Uterus (tissue), 4 donors: Measurements from ENCODE around the gene MKLN1. TPM values are rescaled to one million over a fixed set of nuclear protein-coding genes. Genes with fewer than 3 reads are reported as not detected.

Experiments
- DNase-seq, 2 donors: peaks; one replicate each; pipeline ENCODE4 v3.0.0-alpha.2; 2019 to 2020
- H3K27ac ChIP-seq, 2 donors: fragments of 200-600 bp; sonication (generic); 1 replicate in 1 of 2; 2 replicates in 1 of 2; pipeline ENCODE4 v1.5.1; 2016 to 2018
- H3K27me3 ChIP-seq, 2 donors: fragments of 200-600 bp; sonication (generic); one replicate each; pipeline ENCODE4 v1.5.1; 2018 to 2019; ENCODE audit warnings: control low read depth in 1 of 2
- H3K36me3 ChIP-seq, 2 donors: fragments of 200-600 bp; sonication (generic); one replicate each; pipeline ENCODE4 v1.5.1; 2019; ENCODE audit warnings: control low read depth in 1 of 2
- H3K4me1 ChIP-seq, 2 donors: fragments of 200-600 bp; sonication (generic); one replicate each; pipeline ENCODE4 v1.5.1; 2018 to 2019; ENCODE audit warnings: control low read depth in 1 of 2
- H3K4me3 ChIP-seq, 2 donors: fragments of 200-600 bp; sonication (generic); 1 replicate in 1 of 2; 2 replicates in 1 of 2; pipeline ENCODE4 v1.5.1; 2018 to 2019; ENCODE audit warnings: mild to moderate bottlenecking in 1 of 2
- H3K9me3 ChIP-seq, 2 donors: fragments of 200-600 bp; sonication (generic); one replicate each; pipeline ENCODE4 v1.5.1; 2019; ENCODE audit warnings: control low read depth in 1 of 2
- POLR2A ChIP-seq, 2 donors: fragments of 450-650 bp; IDR thresholded peaks; one replicate each; pipeline ENCODE4 v1.6.1; 2016; ENCODE audit warnings: antibody characterized with exemption in 2 of 2, mild to moderate bottlenecking in 1 of 2, moderate library complexity in 1 of 2
- intact Hi-C: fragments of 100-400 bp; cut with DNase I; formaldehyde crosslinking; loops from one replicate; pipeline ENCODE4 v1.15.1; 2023; ENCODE audit warnings: low total_unique reads
- total RNA-seq, 4 donors: library from RNA; depleted of rRNA in 3 of 4; stranded (reverse); fragments of >200 nt in 3 of 4; gene quantifications; one replicate each; pipeline versions ENCODE4 v1.1.0 to v1.2.4, GENCODE V29; 2014 to 2023
- TF ChIP-seq, protein P1 (sequence below), 4 experiments: fragments of 200-600 bp in 2 of 4; fragments of 450-650 bp in 2 of 4; sonication (generic) in 2 of 4; IDR thresholded peaks; one replicate each; pipeline ENCODE4 v1.5.1; 2016 to 2019; ENCODE audit warnings: antibody characterized with exemption in 4 of 4, mild to moderate bottlenecking in 2 of 4, moderate library complexity in 1 of 4
- donor health status: DM: yes; HTN: yes; CAD: no.

The MKLN1 gene
- total RNA-seq, 4 donors from 2014 or later: 52.9 to 311 (median 128) TPM

DNA sequence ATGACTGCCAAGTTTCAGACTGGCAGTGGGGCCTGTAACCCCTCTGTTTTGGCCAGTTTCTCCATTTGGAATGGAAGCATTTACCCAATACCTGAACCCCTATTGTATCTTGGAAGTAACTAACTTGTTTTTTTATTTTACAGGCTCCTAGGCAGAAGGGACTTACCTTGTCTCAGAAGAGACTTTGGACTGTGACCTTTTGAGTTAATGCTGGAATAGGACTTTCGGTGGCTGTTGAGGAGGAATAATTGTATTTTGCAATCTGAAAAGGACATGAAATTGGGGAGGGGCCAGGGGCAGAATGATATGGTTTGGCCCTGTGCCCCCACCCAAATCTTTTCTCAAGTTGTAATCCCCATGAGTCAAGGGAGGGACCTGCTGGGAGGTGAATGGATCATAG, 20.0 kb upstream of the MKLN1 start:
- no peaks in the 10 kb centered on the region for H3K4me1 ChIP-seq
- TF ChIP-seq, protein P1, sequence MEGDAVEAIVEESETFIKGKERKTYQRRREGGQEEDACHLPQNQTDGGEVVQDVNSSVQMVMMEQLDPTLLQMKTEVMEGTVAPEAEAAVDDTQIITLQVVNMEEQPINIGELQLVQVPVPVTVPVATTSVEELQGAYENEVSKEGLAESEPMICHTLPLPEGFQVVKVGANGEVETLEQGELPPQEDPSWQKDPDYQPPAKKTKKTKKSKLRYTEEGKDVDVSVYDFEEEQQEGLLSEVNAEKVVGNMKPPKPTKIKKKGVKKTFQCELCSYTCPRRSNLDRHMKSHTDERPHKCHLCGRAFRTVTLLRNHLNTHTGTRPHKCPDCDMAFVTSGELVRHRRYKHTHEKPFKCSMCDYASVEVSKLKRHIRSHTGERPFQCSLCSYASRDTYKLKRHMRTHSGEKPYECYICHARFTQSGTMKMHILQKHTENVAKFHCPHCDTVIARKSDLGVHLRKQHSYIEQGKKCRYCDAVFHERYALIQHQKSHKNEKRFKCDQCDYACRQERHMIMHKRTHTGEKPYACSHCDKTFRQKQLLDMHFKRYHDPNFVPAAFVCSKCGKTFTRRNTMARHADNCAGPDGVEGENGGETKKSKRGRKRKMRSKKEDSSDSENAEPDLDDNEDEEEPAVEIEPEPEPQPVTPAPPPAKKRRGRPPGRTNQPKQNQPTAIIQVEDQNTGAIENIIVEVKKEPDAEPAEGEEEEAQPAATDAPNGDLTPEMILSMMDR (IDR thresholded peaks at IDR 0.05): no peak
- TF ChIP-seq POLR2A (IDR thresholded peaks at IDR 0.05): no peak
- intact Hi-C loops: no loop called here
- H3K4me3 ChIP-seq: no peak overlapping the region
- H3K9me3 ChIP-seq: no peaks in the 10 kb centered on the region
- no peak for DNase-seq
- H3K27ac ChIP-seq: no peak overlapping the region
- no peaks in the 10 kb centered on the region for H3K27me3 ChIP-seq
- no peaks in the 10 kb centered on the region for H3K36me3 ChIP-seq

DNA sequence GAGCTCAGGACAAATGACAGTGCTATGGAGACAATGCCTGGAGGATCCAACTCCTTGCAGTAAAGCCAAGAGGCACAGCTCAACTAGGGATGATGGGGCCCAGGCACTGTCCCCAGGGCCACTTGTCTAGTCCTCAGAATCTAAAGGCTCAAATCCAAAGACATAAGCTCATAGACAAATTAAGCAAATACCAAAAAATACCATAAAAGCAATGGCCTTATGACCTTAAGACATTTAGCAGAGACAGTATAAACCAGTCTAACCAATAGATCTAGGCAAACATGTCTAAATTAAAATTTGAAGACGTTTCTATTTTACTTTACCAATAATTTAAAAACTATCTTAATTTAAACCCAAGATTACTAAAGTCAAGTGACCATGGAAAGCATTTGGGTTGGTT, 14.8 kb upstream of the MKLN1 start:
- H3K4me3 ChIP-seq: no peak overlapping the region
- H3K4me1 ChIP-seq: no peaks in the 10 kb centered on the region
- no peak for DNase-seq
- no peaks in the 10 kb centered on the region for H3K9me3 ChIP-seq
- no peaks in the 10 kb centered on the region for H3K27me3 ChIP-seq
- TF ChIP-seq, protein P1 (IDR thresholded peaks at IDR 0.05): no peak
- TF ChIP-seq POLR2A (IDR thresholded peaks at IDR 0.05): no peak
- no peaks in the 10 kb centered on the region for H3K36me3 ChIP-seq
- no peak overlapping the region for H3K27ac ChIP-seq
- intact Hi-C loops: no loop called here

- H3K4me1 ChIP-seq: no peaks in the 10 kb centered on the region
- no peaks in the 10 kb centered on the region for H3K9me3 ChIP-seq
- intact Hi-C loops: no loop called here
- H3K27ac ChIP-seq: no peak overlapping the region
- no peak overlapping the region for H3K4me3 ChIP-seq
- DNase-seq: no peak
- H3K36me3 ChIP-seq: no peaks in the 10 kb centered on the region
- H3K27me3 ChIP-seq: no peaks in the 10 kb centered on the region
- TF ChIP-seq POLR2A (IDR thresholded peaks at IDR 0.05): no peak
- TF ChIP-seq, protein P1 (IDR thresholded peaks at IDR 0.05): no peak
Observed at GRCh38 chr7:131320603-131321002, 7.1 kb upstream of the MKLN1 start.

GRCh38 chr7:131321656-131322055, 6.0 kb upstream of the MKLN1 start:
- DNase-seq: no peak
- no peaks in the 10 kb centered on the region for H3K36me3 ChIP-seq
- intact Hi-C loops: no loop called here

DNA sequence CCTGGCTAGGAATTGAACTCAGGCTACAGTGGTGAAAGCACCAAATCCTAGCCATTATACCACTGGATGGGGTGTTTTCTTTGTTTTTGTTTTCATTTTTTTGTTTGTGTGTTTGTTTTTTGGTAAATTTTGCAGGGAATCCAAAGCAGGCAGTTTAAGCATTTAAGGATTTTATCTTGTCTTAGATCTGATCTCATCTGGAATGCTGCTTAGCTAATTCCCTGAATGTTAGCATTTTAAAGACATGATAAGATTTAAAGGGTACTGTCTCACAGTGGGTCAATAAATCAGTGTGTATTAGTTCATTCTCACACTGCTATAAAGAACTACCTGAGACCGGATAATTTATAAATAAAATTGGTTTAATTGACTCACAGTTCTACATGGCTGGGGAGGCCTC, 5.6 kb upstream of the MKLN1 start:
- no peak for DNase-seq
- no peak for TF ChIP-seq POLR2A (IDR thresholded peaks at IDR 0.05)
- TF ChIP-seq, protein P1 (IDR thresholded peaks at IDR 0.05): no peak
- Histone ChIP-seq H3K27me3 (no peaks in the 10 kb centered on the region), H3K4me3 (no peak overlapping the region), H3K4me1 (no peaks in the 10 kb centered on the region), H3K36me3 (no peaks in the 10 kb centered on the region), H3K9me3 (no peaks in the 10 kb centered on the region), H3K27ac (no peak overlapping the region)
- intact Hi-C loops: no loop called here

More at GRCh38 chr7:131321656-131322055, 6.0 kb upstream of the MKLN1 start:
- H3K4me3 ChIP-seq: no peak overlapping the region
- H3K4me1 ChIP-seq: no peaks in the 10 kb centered on the region
- H3K27ac ChIP-seq: no peak overlapping the region
- H3K27me3 ChIP-seq: no peaks in the 10 kb centered on the region
- H3K9me3 ChIP-seq: no peaks in the 10 kb centered on the region
- TF ChIP-seq, protein P1 (IDR thresholded peaks at IDR 0.05): no peak
- no peak for TF ChIP-seq POLR2A (IDR thresholded peaks at IDR 0.05)
